Muscle layer of duodenum (tissue), 2 donors: ENCODE results near the gene MPRIP.

ENCODE experiments used
- H3K27ac ChIP-seq: one replicate; pipeline ENCODE4 v1.7.0; 2013; ENCODE audit warnings: mild to moderate bottlenecking, low read length
- H3K27me3 ChIP-seq: one replicate; pipeline ENCODE4 v1.7.0; 2013; ENCODE audit warnings: low read depth, mild to moderate bottlenecking, control low read depth, low read length
- H3K36me3 ChIP-seq, 2 donors: one replicate each; pipeline ENCODE4 v1.7.0; 2013; ENCODE audit warnings: low read length in 2 of 2, control low read depth in 1 of 2, mild to moderate bottlenecking in 1 of 2; ENCODE audit not compliant: insufficient read depth in 2 of 2, control insufficient read depth in 1 of 2
- H3K4me1 ChIP-seq, 2 donors: one replicate each; pipeline ENCODE4 v1.7.0; 2013; ENCODE audit warnings: low read length in 2 of 2, mild to moderate bottlenecking in 2 of 2, control low read depth in 1 of 2, moderate library complexity in 1 of 2; ENCODE audit not compliant: insufficient read depth in 2 of 2, control insufficient read depth in 1 of 2
- H3K4me3 ChIP-seq, 2 donors: one replicate each; pipeline ENCODE4 v1.7.0; 2013; ENCODE audit warnings: low read length in 2 of 2, low read depth in 1 of 2, mild to moderate bottlenecking in 1 of 2
- H3K9me3 ChIP-seq, 2 donors: one replicate each; pipeline ENCODE4 v1.7.0; 2013; ENCODE audit warnings: low read length in 2 of 2, control low read depth in 1 of 2, mild to moderate bottlenecking in 1 of 2; ENCODE audit not compliant: control insufficient read depth in 1 of 2
- donor health status: healthy.

Gene MPRIP

DNA sequence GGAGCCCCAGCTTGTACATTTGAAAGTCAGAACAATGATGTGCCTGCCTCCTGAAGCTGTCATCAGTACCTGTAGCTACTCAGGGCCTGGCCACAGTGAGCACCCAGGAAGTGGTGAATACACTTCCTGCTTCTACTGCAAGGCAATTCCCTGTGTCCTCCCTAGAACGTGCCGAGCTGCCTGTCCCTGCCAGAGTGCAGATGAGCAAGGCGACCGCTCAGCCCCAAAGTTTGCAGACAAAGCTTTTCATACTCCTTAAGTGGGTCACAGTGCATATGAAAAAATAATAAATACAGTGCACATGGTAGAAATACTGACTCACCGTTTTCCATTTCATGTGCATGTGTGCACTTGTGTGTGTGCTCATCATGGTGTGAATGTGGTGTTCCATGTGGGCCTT is 77.3 kb downstream of the MPRIP start:
- Histone ChIP-seq H3K4me1 (peaks cover 34 to 44% of the 10 kb centered on the region in 2 donors), H3K36me3 (no peaks in the 10 kb centered on the region), H3K9me3 (no peaks in the 10 kb centered on the region), H3K27ac (peak overlapping the region; percentile 48), H3K27me3 (no peaks in the 10 kb centered on the region), H3K4me3 (no peak overlapping the region)

GRCh38 chr17:17120294-17120693 is 78.0 kb downstream of the MPRIP start:
- H3K9me3 ChIP-seq, result no peaks in the 10 kb centered on the region
- H3K36me3 ChIP-seq, result no peaks in the 10 kb centered on the region
- no peak overlapping the region for H3K4me3 ChIP-seq
- H3K27ac ChIP-seq, result peak overlapping the region; percentile 18
- peaks cover 28 to 41% of the 10 kb centered on the region in 2 donors for H3K4me1 ChIP-seq
- H3K27me3 ChIP-seq, result no peaks in the 10 kb centered on the region

DNA sequence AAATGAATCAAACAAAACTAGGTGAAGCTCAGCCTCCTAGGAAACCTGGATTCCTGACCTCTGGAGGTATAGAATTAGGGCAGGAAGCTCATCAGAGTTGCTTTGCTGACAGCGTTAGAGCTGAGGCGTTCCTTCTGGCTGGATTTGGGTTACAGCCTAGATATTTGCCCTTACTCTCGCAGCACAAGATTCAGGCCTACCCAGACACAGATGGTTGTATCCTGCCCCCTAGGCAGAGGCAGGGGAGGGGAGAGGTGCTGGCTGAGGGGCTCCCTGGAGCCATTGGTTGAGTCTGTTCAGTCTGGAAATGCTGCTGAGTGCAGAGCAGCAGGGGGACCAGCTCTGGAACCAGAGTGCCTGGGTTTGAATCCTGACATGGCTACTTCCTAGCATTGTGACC is 78.4 kb downstream of the MPRIP start:
- no peak overlapping the region for H3K4me3 ChIP-seq
- H3K9me3 ChIP-seq, result no peaks in the 10 kb centered on the region
- peaks cover 28 to 41% of the 10 kb centered on the region in 2 donors for H3K4me1 ChIP-seq
- H3K27ac ChIP-seq, result peak overlapping the region; percentile 4
- no peaks in the 10 kb centered on the region for H3K27me3 ChIP-seq
- no peaks in the 10 kb centered on the region for H3K36me3 ChIP-seq

DNA sequence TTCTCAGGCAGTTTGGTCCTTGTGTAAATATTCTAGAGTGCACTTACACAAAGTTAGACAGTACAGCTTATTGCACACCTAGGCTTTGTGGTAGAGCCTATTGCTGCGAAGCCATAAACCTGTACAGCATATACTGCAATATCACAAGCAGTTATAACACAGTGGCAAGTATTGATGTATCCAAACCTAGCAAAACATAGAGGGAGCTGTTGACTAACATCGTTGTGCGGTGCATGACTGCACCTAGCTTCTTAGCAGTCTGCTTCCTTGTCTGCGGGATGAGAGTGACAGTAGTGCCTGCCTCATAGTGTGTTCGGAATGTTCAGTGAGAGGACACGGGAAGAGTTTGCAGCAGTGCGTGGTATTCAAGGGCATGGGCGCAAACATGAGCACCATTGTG is 78.9 kb downstream of the MPRIP start:
- H3K36me3 ChIP-seq, result no peaks in the 10 kb centered on the region
- no peaks in the 10 kb centered on the region for H3K27me3 ChIP-seq
- no peaks in the 10 kb centered on the region for H3K9me3 ChIP-seq
- H3K4me3 ChIP-seq, result no peak overlapping the region
- H3K27ac ChIP-seq, result peak overlapping the region; percentile 4
- peaks cover 28 to 45% of the 10 kb centered on the region in 2 donors for H3K4me1 ChIP-seq

- Histone ChIP-seq H3K9me3 (no peaks in the 10 kb centered on the region), H3K4me1 (peaks cover 28 to 44% of the 10 kb centered on the region in 2 donors), H3K27ac (no peak overlapping the region), H3K4me3 (no peak overlapping the region), H3K36me3 (peaks cover 10 to 12% of the 10 kb centered on the region in 2 donors), H3K27me3 (no peaks in the 10 kb centered on the region)
Measured at GRCh38 chr17:17122781-17123483, 80.7 kb downstream of the MPRIP start.

DNA sequence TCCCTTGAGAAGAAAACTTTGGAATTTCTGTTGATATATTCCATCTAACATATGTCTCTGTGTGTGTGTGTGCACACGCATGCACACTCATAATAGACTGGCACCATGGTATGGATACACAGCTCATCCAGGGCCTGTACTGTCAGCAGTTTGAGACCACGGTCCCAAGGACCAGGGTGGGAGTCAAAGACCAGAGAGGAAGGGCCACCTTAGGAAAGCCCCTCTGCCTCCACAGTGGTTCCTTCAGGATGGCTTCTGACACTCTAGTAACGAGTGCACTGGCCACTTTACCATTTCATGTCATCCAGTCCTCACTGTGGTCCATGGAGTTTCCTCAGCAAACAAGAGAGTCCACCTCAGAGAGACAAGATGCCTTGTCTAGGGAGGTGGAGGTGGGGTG is 82.1 kb downstream of the MPRIP start:
- Histone ChIP-seq H3K27ac (no peak overlapping the region), H3K27me3 (no peaks in the 10 kb centered on the region), H3K36me3 (peaks cover 10 to 16% of the 10 kb centered on the region in 2 donors), H3K4me1 (peaks cover 15 to 31% of the 10 kb centered on the region in 2 donors), H3K4me3 (no peak overlapping the region), H3K9me3 (no peaks in the 10 kb centered on the region)

GRCh38 chr17:17125136-17126084 is 83.2 kb downstream of the MPRIP start:
- peaks cover 4 to 24% of the 10 kb centered on the region in 2 donors for H3K4me1 ChIP-seq
- no peaks in the 10 kb centered on the region for H3K27me3 ChIP-seq
- no peak overlapping the region for H3K4me3 ChIP-seq
- H3K9me3 ChIP-seq, result no peaks in the 10 kb centered on the region
- H3K36me3 ChIP-seq, result peaks cover 14 to 27% of the 10 kb centered on the region in 2 donors
- no peak overlapping the region for H3K27ac ChIP-seq

DNA sequence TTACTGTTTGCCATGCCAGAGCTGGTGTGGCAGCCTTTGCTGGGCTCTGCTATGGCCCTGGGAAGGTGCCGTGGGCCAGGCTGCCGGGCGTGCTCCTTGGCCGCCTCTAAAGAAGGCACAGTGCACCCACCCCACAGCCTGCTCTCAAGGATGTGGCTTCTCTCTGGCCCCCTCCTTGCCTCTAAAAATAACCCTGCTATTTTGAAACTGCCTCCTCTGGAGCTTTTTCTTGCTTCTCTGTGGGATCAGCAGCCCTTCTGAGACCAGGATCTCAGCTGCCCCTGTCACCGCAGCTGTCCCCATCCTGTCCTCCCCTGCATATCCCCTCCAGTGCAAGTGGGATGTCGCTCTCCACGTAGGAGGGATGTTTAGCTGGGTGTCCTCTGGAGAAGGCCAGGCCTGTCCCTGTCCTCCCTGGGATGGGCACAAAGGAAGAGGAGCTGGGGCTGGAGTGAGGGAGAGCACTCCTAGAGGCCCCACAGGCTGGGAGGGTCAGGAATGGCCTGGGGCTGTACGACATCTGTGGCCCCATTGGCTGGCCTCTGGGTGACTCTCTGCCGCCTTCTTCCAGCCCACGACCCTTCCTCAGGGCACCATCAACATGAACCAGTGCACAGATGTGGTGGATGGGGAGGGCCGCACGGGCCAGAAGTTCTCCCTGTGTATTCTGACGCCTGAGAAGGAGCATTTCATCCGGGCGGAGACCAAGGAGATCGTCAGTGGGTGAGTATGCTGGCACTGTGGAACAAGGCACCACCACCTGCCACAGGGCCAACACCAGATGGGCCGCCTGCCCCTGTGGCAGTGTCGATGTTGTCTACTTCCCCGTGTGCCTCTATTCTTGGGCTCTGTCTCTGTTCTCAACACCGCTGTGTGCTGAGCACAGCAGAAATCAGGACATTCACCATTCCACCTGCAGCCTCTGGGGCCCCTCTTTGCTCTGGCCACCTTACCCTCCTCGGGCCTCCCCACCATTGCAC is 84.2 kb downstream of the MPRIP start:
- Histone ChIP-seq H3K9me3 (no peaks in the 10 kb centered on the region), H3K27me3 (no peaks in the 10 kb centered on the region), H3K36me3 (peaks cover 14 to 35% of the 10 kb centered on the region in 2 donors), H3K4me3 (no peak overlapping the region), H3K4me1 (peaks cover 0 to 15% of the 10 kb centered on the region in 2 donors), H3K27ac (no peak overlapping the region)

GRCh38 chr17:17127156-17127555 is 84.9 kb downstream of the MPRIP start:
- H3K36me3 ChIP-seq, result peaks cover 22 to 42% of the 10 kb centered on the region in 2 donors
- no peaks in the 10 kb centered on the region for H3K27me3 ChIP-seq
- H3K4me1 ChIP-seq, result peaks cover 0 to 15% of the 10 kb centered on the region in 2 donors
- no peak overlapping the region for H3K4me3 ChIP-seq
- H3K27ac ChIP-seq, result no peak overlapping the region
- no peaks in the 10 kb centered on the region for H3K9me3 ChIP-seq

- H3K4me1 ChIP-seq, result peaks cover 0 to 15% of the 10 kb centered on the region in 2 donors
- peaks cover 27 to 49% of the 10 kb centered on the region in 2 donors for H3K36me3 ChIP-seq
- H3K4me3 ChIP-seq, result no peak overlapping the region
- H3K9me3 ChIP-seq, result no peaks in the 10 kb centered on the region
- no peak overlapping the region for H3K27ac ChIP-seq
- no peaks in the 10 kb centered on the region for H3K27me3 ChIP-seq
Measured at GRCh38 chr17:17127730-17128291, 85.6 kb downstream of the MPRIP start.
